Central memory CD8-positive, alpha-beta T cell (primary cell): ENCODE measurements around the gene KIAA0040.

Source experiments
- ATAC-seq: fragments of 150-1000 bp; cut with Tn5 transposase; replicated peaks from 2 replicates; pipeline ENCODE4 v1.10.0; 2022; ENCODE audit warnings: mild to moderate bottlenecking, moderate FRiP score, moderate number of reproducible peaks; ENCODE audit not compliant: poor library complexity, severe bottlenecking; ENCODE audit errors: extremely low read depth
- DNase-seq, 2 donors: peaks; one replicate each; pipeline ENCODE4 v3.0.0; 2021; ENCODE audit warnings: low spot score in 2 of 2
- H3K27ac Mint-ChIP-seq: one replicate; pipeline ENCODE4 v1.8.0; 2022; ENCODE audit warnings: low read depth, mild to moderate bottlenecking, moderate library complexity, mixed read lengths
- H3K27me3 Mint-ChIP-seq: one replicate; pipeline ENCODE4 v1.8.0; 2022; ENCODE audit warnings: mixed read lengths
- H3K36me3 Mint-ChIP-seq: one replicate; pipeline ENCODE4 v1.8.0; 2022; ENCODE audit warnings: mild to moderate bottlenecking, moderate library complexity, mixed read lengths; ENCODE audit not compliant: insufficient read depth
- H3K4me1 Mint-ChIP-seq: one replicate; pipeline ENCODE4 v1.8.0; 2022; ENCODE audit warnings: mixed read lengths
- H3K4me3 Mint-ChIP-seq: one replicate; pipeline ENCODE4 v1.8.0; 2022; ENCODE audit warnings: mild to moderate bottlenecking, moderate library complexity, mixed read lengths
- H3K9me3 Mint-ChIP-seq: one replicate; pipeline ENCODE4 v1.8.0; 2022; ENCODE audit warnings: mixed read lengths

Gene KIAA0040

DNA sequence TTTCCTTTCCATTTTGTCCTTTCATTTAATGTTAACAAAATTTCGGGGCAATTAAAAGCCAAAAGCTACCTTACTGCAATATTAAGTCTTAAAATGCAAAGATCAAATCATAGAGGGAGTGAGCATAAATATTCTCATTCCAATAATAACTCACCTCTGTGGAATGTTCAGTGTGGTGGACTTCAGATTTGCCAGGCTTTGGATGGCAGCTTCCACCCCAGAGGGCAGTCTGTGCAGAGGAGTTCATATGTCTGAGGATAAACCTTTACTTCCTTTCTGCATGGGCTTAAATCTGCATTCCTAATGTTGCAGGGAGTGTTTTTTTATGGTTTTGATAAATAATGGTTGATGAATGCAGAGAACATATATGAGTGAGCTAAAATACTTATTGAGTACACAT is 16.3 kb downstream of the KIAA0040 start:
- H3K4me1 Mint-ChIP-seq, result peaks cover 72% of the 10 kb centered on the region
- peaks cover 16% of the 10 kb centered on the region for H3K36me3 Mint-ChIP-seq
- DNase-seq (no peak), ATAC-seq (no peak)
- H3K27me3 Mint-ChIP-seq, result no peaks in the 10 kb centered on the region
- no peak overlapping the region for H3K27ac Mint-ChIP-seq
- no peak overlapping the region for H3K4me3 Mint-ChIP-seq
- H3K9me3 Mint-ChIP-seq, result no peaks in the 10 kb centered on the region

DNA sequence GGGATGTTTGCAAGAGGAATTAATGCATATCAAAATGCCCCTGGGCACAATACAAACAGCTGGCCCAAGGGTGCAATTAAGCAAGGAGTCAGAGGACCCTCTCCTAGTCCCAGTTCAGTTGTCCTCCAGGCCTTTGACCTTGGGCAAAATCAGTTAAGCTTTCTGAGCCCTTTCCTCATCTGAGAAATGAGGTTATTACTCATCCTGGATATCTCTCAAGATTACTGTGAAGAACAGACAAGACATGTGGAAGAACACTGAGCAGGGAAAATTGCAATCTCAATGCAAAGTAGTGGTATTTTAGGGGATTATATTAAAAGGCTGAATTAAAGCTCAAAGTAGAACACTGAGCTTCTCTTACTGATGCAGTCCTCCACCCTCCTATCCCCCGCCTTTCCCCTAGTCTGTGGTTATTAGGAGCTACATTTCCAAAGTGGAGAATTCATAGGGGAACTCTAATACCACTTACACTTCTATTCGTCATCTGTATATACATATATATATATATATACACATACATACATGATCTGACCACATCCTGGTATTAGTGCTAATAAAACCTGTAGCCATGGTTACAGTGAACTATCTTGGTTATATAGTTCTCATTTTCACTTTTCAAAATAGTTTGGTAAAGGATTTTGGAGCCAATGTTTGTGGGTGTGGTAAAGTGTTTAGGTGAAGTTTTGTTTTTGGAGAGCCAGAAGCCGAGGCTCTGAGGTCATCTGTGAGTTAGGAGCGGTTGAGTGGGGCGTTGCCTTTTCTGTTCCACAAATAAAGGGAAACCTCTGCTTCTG is 18.1 kb downstream of the KIAA0040 start:
- DNase-seq (no peak), ATAC-seq (peak; percentile 85)
- Mint-ChIP-seq H3K36me3 (peaks cover 17% of the 10 kb centered on the region), H3K4me1 (peaks cover 78% of the 10 kb centered on the region), H3K27ac (peak overlapping the region; percentile 67), H3K4me3 (peak overlapping the region; percentile 26), H3K9me3 (no peaks in the 10 kb centered on the region), H3K27me3 (no peaks in the 10 kb centered on the region)

DNA sequence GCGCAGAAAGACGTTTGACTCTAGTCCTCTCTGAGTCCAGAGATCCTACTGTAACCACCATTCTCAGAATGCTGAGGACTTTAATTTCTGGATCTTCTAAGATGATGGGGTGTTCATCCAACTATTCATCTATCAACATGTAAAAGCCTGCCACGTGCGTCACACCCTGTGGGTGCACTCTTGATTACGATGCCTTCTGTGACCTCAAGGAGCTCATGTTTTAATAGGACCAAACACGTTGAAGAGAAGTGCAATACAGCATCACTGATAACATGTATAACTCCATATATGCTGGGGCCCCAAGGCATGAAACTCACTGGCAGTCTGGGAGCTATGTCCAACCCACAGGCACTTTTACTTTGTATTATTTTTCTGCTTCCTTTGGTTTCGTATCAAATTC is 19.0 kb downstream of the KIAA0040 start:
- DNase-seq (no peak), ATAC-seq (no peak)
- peaks cover 78% of the 10 kb centered on the region for H3K4me1 Mint-ChIP-seq
- no peaks in the 10 kb centered on the region for H3K27me3 Mint-ChIP-seq
- H3K36me3 Mint-ChIP-seq, result peaks cover 17% of the 10 kb centered on the region
- no peaks in the 10 kb centered on the region for H3K9me3 Mint-ChIP-seq
- H3K27ac Mint-ChIP-seq, result no peak overlapping the region
- no peak overlapping the region for H3K4me3 Mint-ChIP-seq

DNA sequence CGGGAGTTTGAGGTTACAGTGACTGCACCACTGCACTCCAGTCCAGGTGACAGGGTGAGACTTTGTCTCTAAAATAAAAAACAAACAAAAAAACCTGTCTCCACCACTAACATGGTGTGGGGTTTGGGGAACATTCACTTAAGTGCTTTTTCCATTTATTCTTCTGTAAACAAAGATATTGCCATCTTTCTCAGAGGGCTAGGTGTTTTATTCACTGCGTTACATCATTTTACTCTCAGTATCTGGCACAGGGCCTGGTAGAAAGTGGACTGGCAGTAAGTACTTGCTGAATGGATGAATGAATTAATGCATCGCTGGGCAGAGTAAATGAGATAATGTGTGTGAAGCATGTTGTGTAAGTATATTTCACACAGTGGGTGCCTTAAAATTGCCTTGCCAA is 20.1 kb downstream of the KIAA0040 start:
- peak overlapping the region; percentile 67 for H3K27ac Mint-ChIP-seq
- DNase-seq (no peak), ATAC-seq (no peak)
- H3K27me3 Mint-ChIP-seq, result no peaks in the 10 kb centered on the region
- peaks cover 78% of the 10 kb centered on the region for H3K4me1 Mint-ChIP-seq
- H3K36me3 Mint-ChIP-seq, result peaks cover 17% of the 10 kb centered on the region
- no peaks in the 10 kb centered on the region for H3K9me3 Mint-ChIP-seq
- H3K4me3 Mint-ChIP-seq, result no peak overlapping the region

DNA sequence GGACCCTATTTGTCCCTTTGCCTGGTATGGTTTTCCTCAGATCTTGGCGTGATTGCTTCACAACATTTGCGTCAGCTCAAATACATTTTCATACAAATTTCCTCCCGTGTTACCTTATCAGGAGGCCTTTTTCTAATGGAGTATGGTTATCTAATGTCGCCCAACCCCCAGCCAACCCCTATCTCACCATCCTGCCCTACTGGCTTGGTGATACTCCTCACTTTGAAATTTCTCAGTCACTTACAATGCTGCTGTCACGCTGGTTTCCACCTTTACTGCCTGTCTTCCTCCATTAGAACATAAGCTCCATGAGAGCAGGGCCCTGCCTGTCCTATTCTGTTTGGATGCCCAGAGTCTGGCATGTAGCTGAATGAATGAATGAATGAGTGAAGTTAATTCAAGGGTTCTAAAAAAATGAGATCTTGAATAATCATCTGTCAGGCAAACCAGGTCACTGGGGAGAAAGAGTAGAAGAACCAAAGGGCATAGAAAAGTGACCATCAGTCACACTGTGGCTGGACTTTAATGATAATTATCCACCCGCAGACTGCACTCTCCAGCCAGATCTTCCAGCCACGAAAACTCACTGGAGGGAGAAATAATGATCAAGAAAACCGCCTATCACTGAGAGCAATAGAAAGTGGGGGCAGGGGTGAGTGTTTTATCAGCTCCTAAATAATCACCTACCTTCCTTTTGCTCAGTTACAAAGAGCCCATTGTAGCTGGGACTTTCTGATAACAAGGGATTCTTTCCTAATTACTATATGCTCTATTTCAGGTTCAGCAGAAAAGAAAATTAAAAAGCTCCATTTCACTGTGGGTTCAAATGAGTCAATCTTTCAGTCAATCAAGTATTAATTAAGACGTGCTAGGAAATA is 21.3 kb downstream of the KIAA0040 start:
- H3K27ac Mint-ChIP-seq, result peak overlapping the region; percentile 58

DNA sequence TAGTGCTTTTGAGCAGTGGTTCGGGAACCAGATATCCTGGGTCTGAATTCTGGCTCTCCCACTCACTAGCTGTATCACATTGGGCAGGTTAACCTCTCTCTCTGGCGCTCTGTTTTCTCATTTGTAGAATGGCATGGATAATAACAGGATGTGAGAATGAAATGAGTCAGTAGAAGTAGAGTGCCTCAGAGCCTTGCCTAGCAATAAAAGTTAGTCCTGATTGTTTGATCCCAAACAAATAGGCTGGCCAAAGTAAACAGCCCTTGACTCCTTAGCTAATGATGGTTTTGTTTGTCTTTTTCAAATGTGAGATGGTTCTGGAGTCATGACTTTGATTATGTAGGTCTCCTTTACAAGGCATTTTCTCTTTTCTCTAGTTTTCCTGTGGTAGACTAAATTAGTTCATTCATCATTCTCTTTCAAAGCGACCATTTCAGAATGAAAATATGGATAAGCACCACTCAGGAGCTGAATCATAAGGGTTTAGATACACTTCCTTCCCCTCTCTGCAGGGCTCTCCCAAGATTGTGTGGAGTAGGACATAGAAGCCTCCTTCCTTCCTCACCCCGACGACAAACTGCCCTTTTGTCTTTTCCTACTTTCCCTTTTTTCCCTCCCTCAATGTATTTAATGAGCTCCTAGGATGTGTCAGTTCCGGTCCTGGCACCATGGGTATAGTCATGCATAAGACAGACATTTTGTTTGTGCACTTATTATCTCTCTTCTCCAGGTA is 23.1 kb downstream of the KIAA0040 start:
- DNase-seq (no peak), ATAC-seq (no peak)
- H3K36me3 Mint-ChIP-seq, result peaks cover 26% of the 10 kb centered on the region
- no peaks in the 10 kb centered on the region for H3K9me3 Mint-ChIP-seq
- no peak overlapping the region for H3K4me3 Mint-ChIP-seq
- H3K4me1 Mint-ChIP-seq, result peaks cover 83% of the 10 kb centered on the region
- peak overlapping the region; percentile 57 for H3K27ac Mint-ChIP-seq
- H3K27me3 Mint-ChIP-seq, result no peaks in the 10 kb centered on the region

More for the DNA sequence above, 21.3 kb downstream of the KIAA0040 start:
- ATAC-seq, result no peak
- Mint-ChIP-seq H3K36me3 (peaks cover 18% of the 10 kb centered on the region), H3K9me3 (no peaks in the 10 kb centered on the region), H3K4me1 (peaks cover 85% of the 10 kb centered on the region), H3K4me3 (no peak overlapping the region), H3K27me3 (no peaks in the 10 kb centered on the region)
- no peak for DNase-seq

DNA sequence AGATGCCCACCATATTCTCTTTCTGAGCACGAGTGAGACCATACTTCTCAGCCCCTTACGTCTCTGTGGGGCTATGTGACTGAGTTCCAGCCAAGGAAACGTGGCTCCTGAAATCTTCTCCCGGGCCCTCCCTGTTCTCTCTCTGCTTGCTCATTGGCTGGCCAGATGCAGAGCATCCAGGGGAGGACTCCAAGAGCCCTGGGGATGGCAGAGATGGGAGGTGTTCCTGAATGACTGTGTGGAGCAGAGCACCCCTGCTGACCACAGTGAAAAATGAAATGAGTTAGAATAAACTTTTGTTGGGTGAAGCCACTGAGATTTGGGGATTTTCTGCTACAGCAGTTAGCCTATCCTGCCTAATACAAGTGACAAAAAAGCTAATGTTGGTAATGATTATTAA is 23.8 kb downstream of the KIAA0040 start:
- peaks cover 31% of the 10 kb centered on the region for H3K36me3 Mint-ChIP-seq
- peaks cover 80% of the 10 kb centered on the region for H3K4me1 Mint-ChIP-seq
- no peaks in the 10 kb centered on the region for H3K9me3 Mint-ChIP-seq
- no peaks in the 10 kb centered on the region for H3K27me3 Mint-ChIP-seq
- H3K4me3 Mint-ChIP-seq, result no peak overlapping the region
- DNase-seq (no peak), ATAC-seq (no peak)
- peak overlapping the region; percentile 57 for H3K27ac Mint-ChIP-seq

DNA sequence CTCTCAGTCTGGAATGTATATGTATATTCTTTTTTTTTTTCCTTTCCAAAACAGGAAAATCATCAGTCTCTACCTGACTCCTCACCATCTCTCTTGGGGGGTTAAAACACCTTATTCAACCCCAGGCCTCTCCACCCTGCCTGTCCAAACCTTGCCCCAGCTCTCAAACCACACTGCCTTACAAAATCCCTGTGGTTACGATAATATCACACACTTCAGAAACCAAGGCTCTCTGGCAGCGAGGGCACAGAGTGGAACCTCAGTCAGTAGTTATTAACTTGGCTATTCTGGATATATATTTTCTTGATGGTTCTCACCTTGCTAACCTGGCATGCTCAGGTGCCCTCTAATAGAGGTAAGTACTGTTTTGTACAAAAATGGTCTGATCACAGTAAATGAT is 24.7 kb downstream of the KIAA0040 start:
- Mint-ChIP-seq H3K9me3 (no peaks in the 10 kb centered on the region), H3K27ac (peak overlapping the region; percentile 49), H3K27me3 (no peaks in the 10 kb centered on the region), H3K4me1 (peaks cover 75% of the 10 kb centered on the region), H3K36me3 (peaks cover 29% of the 10 kb centered on the region), H3K4me3 (no peak overlapping the region)
- DNase-seq (no peak), ATAC-seq (no peak)

DNA sequence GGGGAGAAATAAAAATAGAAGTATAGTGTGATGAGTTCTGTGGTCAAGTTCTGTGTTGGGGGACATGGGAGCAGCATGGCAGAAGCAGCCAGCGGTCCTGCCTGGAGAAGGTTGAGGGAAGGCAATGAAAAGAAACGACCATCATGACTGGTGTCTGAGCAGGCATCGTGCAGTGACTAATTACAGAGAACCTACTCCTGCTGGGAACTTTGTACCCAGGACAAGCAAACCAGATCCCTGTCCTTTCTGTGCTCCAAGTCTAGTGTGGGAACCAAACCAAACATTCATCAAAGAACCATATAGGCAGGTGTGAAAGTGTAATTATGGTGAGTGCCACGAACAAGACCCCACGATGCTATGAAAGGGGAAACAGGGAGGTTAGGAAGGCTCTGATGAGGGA is 25.8 kb downstream of the KIAA0040 start:
- no peak for ATAC-seq
- H3K9me3 Mint-ChIP-seq, result no peaks in the 10 kb centered on the region
- H3K36me3 Mint-ChIP-seq, result peaks cover 25% of the 10 kb centered on the region
- H3K27ac Mint-ChIP-seq, result peak overlapping the region; percentile 6
- no peak overlapping the region for H3K4me3 Mint-ChIP-seq
- no peak for DNase-seq
- no peaks in the 10 kb centered on the region for H3K27me3 Mint-ChIP-seq
- H3K4me1 Mint-ChIP-seq, result peaks cover 68% of the 10 kb centered on the region

DNA sequence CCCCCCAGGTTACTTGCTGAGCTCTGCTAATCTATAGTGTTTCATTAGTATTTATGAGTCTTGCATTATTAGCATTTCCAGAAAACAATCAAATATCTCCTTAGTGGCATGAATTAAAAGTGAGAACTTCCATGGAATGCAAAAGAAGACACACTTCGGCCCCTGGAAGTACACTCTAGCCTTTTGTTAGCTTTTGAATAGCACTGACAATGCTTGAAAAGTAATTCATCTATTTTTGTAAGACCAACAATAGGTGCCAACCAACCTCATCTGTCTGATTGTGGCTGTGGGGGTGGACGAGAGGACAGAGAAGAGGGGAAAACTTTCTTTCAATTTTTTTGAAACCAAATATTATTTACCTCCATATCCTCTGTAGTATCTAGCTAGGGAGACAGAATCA is 27.8 kb downstream of the KIAA0040 start:
- ATAC-seq (no peak), DNase-seq (no peak)
- Mint-ChIP-seq H3K4me1 (peaks cover 55% of the 10 kb centered on the region), H3K27me3 (no peaks in the 10 kb centered on the region), H3K4me3 (no peak overlapping the region), H3K27ac (no peak overlapping the region), H3K9me3 (no peaks in the 10 kb centered on the region), H3K36me3 (peaks cover 31% of the 10 kb centered on the region)

DNA sequence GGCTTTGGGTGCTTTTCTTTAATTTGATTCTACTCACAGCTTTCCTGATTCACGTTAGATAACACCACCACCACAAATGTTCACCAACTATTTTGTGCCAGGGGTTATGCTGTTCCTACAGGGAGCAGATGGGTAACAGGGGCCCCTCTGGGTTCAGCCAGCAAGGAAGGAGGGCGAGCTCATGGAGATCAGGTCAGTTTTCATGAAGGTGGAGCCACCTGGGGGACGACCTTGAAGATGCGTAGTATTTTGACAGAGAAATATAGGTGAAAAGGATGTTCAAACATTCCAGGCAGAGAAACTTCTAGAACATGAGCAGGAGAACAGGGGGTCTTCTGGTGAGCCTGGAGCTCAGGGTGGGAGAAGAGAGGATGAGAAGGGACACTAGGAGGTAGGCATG is 28.9 kb downstream of the KIAA0040 start:
- H3K27me3 Mint-ChIP-seq, result no peaks in the 10 kb centered on the region
- no peak overlapping the region for H3K4me3 Mint-ChIP-seq
- ATAC-seq (no peak), DNase-seq (no peak)
- H3K27ac Mint-ChIP-seq, result no peak overlapping the region
- H3K36me3 Mint-ChIP-seq, result peaks cover 34% of the 10 kb centered on the region
- peaks cover 45% of the 10 kb centered on the region for H3K4me1 Mint-ChIP-seq
- no peaks in the 10 kb centered on the region for H3K9me3 Mint-ChIP-seq

DNA sequence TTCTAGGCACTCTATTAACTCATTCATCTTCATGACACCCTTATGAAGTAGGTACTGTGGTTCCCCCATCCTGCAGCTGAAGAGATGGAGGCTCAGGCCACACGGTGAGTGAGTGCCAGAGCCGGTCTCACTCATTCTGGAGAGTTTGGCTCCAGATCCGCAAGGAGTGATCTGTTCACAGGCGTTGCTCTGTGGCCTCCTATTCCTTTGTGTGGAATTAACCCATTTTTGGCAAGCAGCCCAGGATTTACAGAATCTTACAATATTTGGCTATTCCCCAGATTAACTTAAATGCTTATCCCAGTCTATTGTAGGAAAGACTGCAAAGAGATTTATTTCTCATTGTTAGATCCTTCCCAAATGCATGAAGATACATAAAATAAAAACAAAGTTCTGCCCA is 29.6 kb downstream of the KIAA0040 start:
- Mint-ChIP-seq H3K4me3 (no peak overlapping the region), H3K36me3 (peaks cover 34% of the 10 kb centered on the region)

More for the DNA sequence above, 29.6 kb downstream of the KIAA0040 start:
- H3K27me3 Mint-ChIP-seq, result no peaks in the 10 kb centered on the region
- DNase-seq, result no peak
- no peak overlapping the region for H3K27ac Mint-ChIP-seq
- H3K4me1 Mint-ChIP-seq, result peaks cover 37% of the 10 kb centered on the region
- ATAC-seq, result no peak
- H3K9me3 Mint-ChIP-seq, result no peaks in the 10 kb centered on the region
